OCI-LY3 (cell line): ENCODE results near the gene REN.

Experiments
- CTCF ChIP-seq: fragments of 200-600, 300-600 bp; sonication (generic); IDR thresholded peaks from 2 replicates; pipeline ENCODE4 v1.5.1; 2014; ENCODE audit warnings: antibody characterized with exemption, low read length, low read depth
- EZH2phosphoT487 ChIP-seq: fragments of 200-600 bp; shearing (Covaris generic); IDR thresholded peaks from 2 replicates; pipeline ENCODE4 v1.6.1; 2018; ENCODE audit warnings: antibody characterized with exemption, mixed run types, low read depth

- no peak for TF ChIP-seq CTCF
- no peak for TF ChIP-seq EZH2phosphoT487
These were observed 34.9 kb downstream of the REN start for GRCh38 chr1:204130981-204131892.
